ENCODE measurements around the gene CNIH2.
"Not testable (repeated sequence)": the region's sequence is repeated elsewhere in the genome, so short reads cannot be mapped to it uniquely, and the experiment has no call there.

CNIH2 gene

GRCh38 chr11:66316849-66317251 lies 38.9 kb downstream of the CNIH2 start, which contains the start of gene CD248:
Gene CD248, minus strand, starts transcription at chr11:66317044. Its CDS starts 17 bp downstream, at chr11:66317027.
- DNase-seq, result no peak

- DNase-seq, result no peak
Measured at GRCh38 chr11:66317322-66317722, 39.3 kb downstream of the CNIH2 start.

GRCh38 chr11:66317723-66318599 lies 40.0 kb downstream of the CNIH2 start:
- DNase-seq, result no peak

GRCh38 chr11:66318600-66318970 lies 40.6 kb downstream of the CNIH2 start:
- no peak for DNase-seq

- not testable (repeated sequence) for DNase-seq
Measured at GRCh38 chr11:66320289-66320688, 42.3 kb downstream of the CNIH2 start.

- not testable (repeated sequence) for DNase-seq
Measured at GRCh38 chr11:66320748-66321147, 42.8 kb downstream of the CNIH2 start.

- no peak for DNase-seq
Measured at GRCh38 chr11:66321606-66322005, 43.6 kb downstream of the CNIH2 start.

- DNase-seq, result no peak
Measured at GRCh38 chr11:66322732-66323427, 44.9 kb downstream of the CNIH2 start.

GRCh38 chr11:66323684-66324083 lies 45.7 kb downstream of the CNIH2 start:
- DNase-seq, result no peak

- no peak for DNase-seq
Measured at GRCh38 chr11:66324664-66325063, 46.7 kb downstream of the CNIH2 start.

GRCh38 chr11:66325263-66325671 lies 47.3 kb downstream of the CNIH2 start:
- DNase-seq, result no peak

GRCh38 chr11:66326261-66327111 lies 48.5 kb downstream of the CNIH2 start:
- DNase-seq, result no peak

GRCh38 chr11:66327171-66328030 lies 49.4 kb downstream of the CNIH2 start:
- no peak for DNase-seq

- DNase-seq, result no peak
Measured at GRCh38 chr11:66328031-66328301, 50.0 kb downstream of the CNIH2 start.

GRCh38 chr11:66328302-66329144 lies 50.5 kb downstream of the CNIH2 start:
- peak; percentile 67 for DNase-seq

- no peak for DNase-seq
Measured at GRCh38 chr11:66329165-66329673, 51.2 kb downstream of the CNIH2 start.

- no peak for DNase-seq
Measured at GRCh38 chr11:66330931-66331330, 53.0 kb downstream of the CNIH2 start.

GRCh38 chr11:66331542-66332370 lies 53.8 kb downstream of the CNIH2 start:
- no peak for DNase-seq

GRCh38 chr11:66332371-66333219 lies 54.6 kb downstream of the CNIH2 start:
- no peak for DNase-seq
